Measurements from ENCODE around the gene CLBA1.

CLBA1 gene

GRCh38 chr14:104979758-104980610, 5.6 kb upstream of the CLBA1 start:
- DNase-seq (ENCODE audit: low read depth in 1 of 2, low spot score in 1 of 2): no peak

- DNase-seq (ENCODE audit: low read depth in 1 of 2, low spot score in 1 of 2): no peak
Measured at GRCh38 chr14:104980611-104981531, 4.7 kb upstream of the CLBA1 start.

- DNase-seq (ENCODE audit: low read depth in 1 of 2, low spot score in 1 of 2): no peak
Measured at GRCh38 chr14:104981699-104982541, 3.7 kb upstream of the CLBA1 start.

- DNase-seq (ENCODE audit: low read depth in 1 of 2, low spot score in 1 of 2): no peak
Measured at GRCh38 chr14:104982548-104983230, 2.9 kb upstream of the CLBA1 start.

- DNase-seq (ENCODE audit: low read depth in 1 of 2, low spot score in 1 of 2): no peak
Measured at GRCh38 chr14:104983231-104983721, 2.3 kb upstream of the CLBA1 start.

- no peak for DNase-seq (ENCODE audit: low read depth in 1 of 2, low spot score in 1 of 2)
Measured at GRCh38 chr14:104984056-104984894, 1.3 kb upstream of the CLBA1 start.

GRCh38 chr14:104986487-104987164, 1.0 kb downstream of the CLBA1 start:
- no peak for DNase-seq (ENCODE audit: low read depth in 1 of 2, low spot score in 1 of 2)

- no peak for DNase-seq (ENCODE audit: low read depth in 1 of 2, low spot score in 1 of 2)
Measured at GRCh38 chr14:104989236-104989950, 3.8 kb downstream of the CLBA1 start.

GRCh38 chr14:104989951-104990303, 4.3 kb downstream of the CLBA1 start:
- no peak for DNase-seq (ENCODE audit: low read depth in 1 of 2, low spot score in 1 of 2)

- no peak for DNase-seq (ENCODE audit: low read depth in 1 of 2, low spot score in 1 of 2)
Measured at GRCh38 chr14:104991896-104992230, 6.3 kb downstream of the CLBA1 start.

GRCh38 chr14:104992501-104992900, 6.9 kb downstream of the CLBA1 start:
- no peak for DNase-seq (ENCODE audit: low read depth in 1 of 2, low spot score in 1 of 2)

GRCh38 chr14:104993306-104993705, 7.7 kb downstream of the CLBA1 start:
- DNase-seq (ENCODE audit: low read depth in 1 of 2, low spot score in 1 of 2): no peak

- DNase-seq (ENCODE audit: low read depth in 1 of 2, low spot score in 1 of 2): no peak
Measured at GRCh38 chr14:104993808-104994591, 8.4 kb downstream of the CLBA1 start.

GRCh38 chr14:104994978-104995377, 9.4 kb downstream of the CLBA1 start:
- no peak for DNase-seq (ENCODE audit: low read depth in 1 of 2, low spot score in 1 of 2)

- DNase-seq (ENCODE audit: low read depth in 1 of 2, low spot score in 1 of 2): no peak
Measured at GRCh38 chr14:104996032-104996431, 10.4 kb downstream of the CLBA1 start.

- no peak for DNase-seq (ENCODE audit: low read depth in 1 of 2, low spot score in 1 of 2)
Measured at GRCh38 chr14:104996483-104996882, 10.9 kb downstream of the CLBA1 start.

- no peak for DNase-seq (ENCODE audit: low read depth in 1 of 2, low spot score in 1 of 2)
Measured at GRCh38 chr14:104998801-104999200, 13.2 kb downstream of the CLBA1 start.

GRCh38 chr14:104999361-104999760, 13.8 kb downstream of the CLBA1 start:
- DNase-seq (ENCODE audit: low read depth in 1 of 2, low spot score in 1 of 2): no peak
